Left ventricle myocardium superior (tissue), 1 donor: Measurements from ENCODE around the gene TEX29. TPM values are rescaled to one million over a fixed set of nuclear protein-coding genes. Genes with fewer than 3 reads are reported as not detected.

Experiments
- ATAC-seq: fragments of 200-7000 bp; cut with Tn5 transposase; one replicate; pipeline ENCODE4 v1.9.1; 2020; ENCODE audit warnings: mild to moderate bottlenecking, moderate library complexity
- DNase-seq: peaks from one replicate; pipeline ENCODE4 v3.0.0-alpha.2; 2020
- intact Hi-C: fragments of 100-400 bp; cut with micrococcal nuclease; formaldehyde crosslinking; loops from one replicate; pipeline ENCODE4 v1.11.0; 2022
- long read RNA-seq: library from polyadenylated mRNA; unstranded; transcript quantifications from one replicate; pipeline ENCODE4 v2.0.0, GENCODE V29; 2021
- total RNA-seq: library from RNA; stranded (reverse); fragmentation: NEBNext Ultra II Directional; extraction: Animal tissue kit (Norgen Biotek cat#: 25700); gene quantifications from one replicate; pipeline ENCODE4 v1.2.1, GENCODE V29; 2021
- donor health status: DM: no; HTN: yes; CAD: no; lungs with severe emphysema.

TEX29 gene
- total RNA-seq, result 0.32 TPM
- long read RNA-seq, result 0 reads

DNA sequence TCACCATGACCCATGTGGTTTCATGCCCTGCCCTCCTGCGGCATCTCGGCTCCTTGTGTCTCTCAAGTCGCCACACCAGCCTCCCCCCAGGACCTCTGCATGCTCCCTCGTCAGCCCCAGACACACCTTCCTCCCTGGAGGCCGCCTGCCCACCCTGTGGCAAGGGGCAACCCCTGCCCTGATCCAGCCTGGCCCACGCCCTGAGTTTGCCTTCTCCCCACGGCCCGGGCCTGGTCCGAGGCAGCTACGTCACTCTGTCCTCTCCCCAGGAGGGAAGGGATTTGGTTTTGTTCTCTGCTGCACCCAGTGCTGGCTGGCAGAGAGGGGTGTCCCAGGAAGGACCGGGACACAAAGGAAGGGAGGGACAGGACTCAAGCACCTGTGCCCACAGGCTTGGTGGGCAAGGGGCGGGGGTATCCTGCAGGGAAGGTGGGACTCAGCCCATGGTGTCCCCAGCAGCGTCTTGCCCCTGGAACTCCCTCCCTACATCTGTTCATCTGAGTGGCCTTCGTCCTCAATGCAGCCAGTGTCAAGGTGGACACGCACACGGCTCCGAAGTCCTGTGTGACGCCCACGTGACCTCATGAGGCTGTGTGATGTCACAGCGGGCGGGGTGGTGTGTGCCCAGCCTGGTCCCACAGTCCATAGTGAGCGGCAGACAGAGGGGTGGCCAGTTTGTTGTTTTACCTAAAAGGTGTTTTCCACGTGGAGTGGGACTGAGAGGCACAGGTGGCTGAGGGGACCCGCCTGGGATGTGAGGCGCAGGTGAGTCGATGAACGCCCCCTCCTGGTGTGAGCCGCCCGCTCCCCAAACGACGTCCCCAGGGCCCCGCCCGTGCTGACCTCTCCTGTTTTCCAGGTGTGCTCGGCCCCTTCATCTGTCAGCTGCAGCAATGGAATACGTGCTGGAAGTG is at the start of gene TEX29:
TSS of gene TEX29 (plus strand) at position 645 of the 914 bp plus-strand sequence. CDS start at position 894, 249 bp downstream.
- DNase-seq (no peak), ATAC-seq (no peak)
- intact Hi-C loops, result no loop called here

DNA sequence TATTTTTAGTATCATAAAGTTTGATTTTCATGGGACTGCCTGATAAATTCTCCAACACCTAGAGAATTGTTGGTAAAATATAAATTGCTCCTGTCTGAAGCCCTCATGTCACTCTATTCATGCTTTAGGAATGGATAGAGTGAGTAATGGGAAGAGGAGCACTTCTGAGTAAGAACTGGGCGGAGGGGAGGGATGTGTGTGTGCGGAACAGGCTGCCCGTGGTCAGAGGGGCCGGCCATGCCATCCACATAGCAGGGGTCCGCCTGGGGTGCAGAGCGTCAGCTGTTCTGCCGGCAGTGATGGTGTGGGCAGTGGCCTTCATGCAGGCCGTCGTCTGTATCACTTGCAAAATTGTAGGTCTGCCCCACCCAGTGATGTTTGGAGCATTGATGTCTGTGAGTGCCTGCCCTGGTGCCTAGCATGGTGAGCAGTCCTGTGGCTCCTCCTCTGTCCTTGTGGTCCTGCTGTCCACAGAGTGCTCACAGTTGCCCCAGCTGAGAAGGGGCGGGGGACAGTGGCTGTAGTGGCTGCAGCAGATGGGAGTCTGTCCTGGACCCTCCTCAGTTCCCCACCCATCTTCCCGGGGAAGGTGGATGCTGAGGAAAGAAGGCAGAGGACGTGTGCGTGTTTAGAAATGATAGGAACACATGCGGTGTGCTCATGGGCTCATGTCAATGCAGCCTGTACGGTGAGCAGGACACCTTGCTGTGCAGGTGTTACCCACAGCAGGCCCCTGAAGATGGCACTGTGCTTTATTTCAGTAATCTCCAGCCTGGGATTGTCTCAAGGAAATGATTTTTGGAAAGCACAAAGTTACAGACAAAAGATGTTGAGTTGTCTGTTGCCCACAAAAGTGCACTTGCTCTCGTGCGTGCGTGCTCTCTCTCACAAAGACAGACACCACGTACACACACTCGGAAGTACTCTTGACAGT is 49.4 kb upstream of the TEX29 start:
- no peak for DNase-seq
- intact Hi-C loops, result no loop called here
- ATAC-seq, result no peak

DNA sequence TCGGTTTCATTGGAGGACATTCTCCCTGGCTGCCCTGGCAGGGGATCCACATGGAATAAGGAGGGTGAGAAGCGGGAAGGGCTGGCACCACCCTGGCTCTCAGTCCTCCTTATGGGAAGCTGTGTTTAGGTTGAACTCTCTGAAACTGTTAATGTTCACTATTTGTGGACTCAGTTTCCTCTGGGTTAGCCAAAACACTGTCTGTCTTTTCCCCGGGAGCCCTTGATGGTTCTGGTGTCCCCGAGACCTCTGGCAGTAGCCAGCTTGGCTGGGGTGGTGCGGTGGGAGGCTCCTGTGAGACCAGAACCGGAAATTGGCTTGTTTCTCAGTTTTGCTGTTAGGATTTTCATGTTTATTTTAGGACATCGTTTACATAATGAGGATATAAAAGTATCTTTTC is 48.3 kb upstream of the TEX29 start:
- intact Hi-C loops, result no loop called here
- ATAC-seq, result peak; percentile 29

DNA sequence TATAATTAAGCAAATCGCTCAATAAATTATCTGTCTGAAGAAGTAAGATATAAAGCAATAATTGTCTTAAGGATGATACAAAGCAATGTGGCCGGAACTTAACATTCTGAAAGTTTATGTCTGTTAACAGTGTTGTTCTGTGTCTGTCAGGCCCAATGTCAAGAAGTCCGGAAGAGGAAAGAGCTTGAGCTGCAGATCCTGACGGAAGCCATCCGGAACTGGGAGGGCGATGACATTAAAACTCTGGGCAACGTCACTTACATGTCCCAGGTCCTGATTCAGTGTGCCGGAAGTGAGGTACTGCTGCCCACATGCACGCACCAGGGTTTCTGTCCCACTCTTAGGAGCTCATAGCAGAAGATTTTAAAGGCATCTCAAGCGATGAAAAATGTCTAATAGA is 45.1 kb upstream of the TEX29 start:
- ATAC-seq (no peak), DNase-seq (no peak)
- intact Hi-C loops, result no loop called here

More for the DNA sequence above, 48.3 kb upstream of the TEX29 start:
- no peak for DNase-seq

GRCh38 chr13:111275995-111276618 is 44.3 kb upstream of the TEX29 start:
- intact Hi-C loops, result no loop called here
- ATAC-seq (no peak), DNase-seq (no peak)

DNA sequence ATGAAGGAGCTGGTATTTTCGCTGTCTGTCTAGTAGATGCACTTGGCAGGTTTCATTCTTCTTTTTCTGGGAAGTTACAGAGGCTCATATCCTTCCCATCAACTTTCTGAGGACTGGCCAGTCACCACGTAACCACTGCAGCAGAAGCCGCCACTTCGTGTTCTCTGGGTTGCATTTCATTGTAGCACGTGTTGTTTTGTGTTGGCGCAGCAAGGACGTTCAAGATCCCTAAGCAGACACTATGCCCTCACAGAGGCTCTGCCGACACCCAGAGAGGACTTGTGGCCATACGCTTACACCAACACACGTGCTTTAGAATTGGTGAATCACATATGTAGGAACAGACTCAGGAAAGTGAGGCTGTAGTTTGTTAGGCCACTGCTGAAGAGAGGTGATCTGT is 42.2 kb upstream of the TEX29 start:
- no peak for DNase-seq
- intact Hi-C loops, result no loop called here
- ATAC-seq, result peak; percentile 52

DNA sequence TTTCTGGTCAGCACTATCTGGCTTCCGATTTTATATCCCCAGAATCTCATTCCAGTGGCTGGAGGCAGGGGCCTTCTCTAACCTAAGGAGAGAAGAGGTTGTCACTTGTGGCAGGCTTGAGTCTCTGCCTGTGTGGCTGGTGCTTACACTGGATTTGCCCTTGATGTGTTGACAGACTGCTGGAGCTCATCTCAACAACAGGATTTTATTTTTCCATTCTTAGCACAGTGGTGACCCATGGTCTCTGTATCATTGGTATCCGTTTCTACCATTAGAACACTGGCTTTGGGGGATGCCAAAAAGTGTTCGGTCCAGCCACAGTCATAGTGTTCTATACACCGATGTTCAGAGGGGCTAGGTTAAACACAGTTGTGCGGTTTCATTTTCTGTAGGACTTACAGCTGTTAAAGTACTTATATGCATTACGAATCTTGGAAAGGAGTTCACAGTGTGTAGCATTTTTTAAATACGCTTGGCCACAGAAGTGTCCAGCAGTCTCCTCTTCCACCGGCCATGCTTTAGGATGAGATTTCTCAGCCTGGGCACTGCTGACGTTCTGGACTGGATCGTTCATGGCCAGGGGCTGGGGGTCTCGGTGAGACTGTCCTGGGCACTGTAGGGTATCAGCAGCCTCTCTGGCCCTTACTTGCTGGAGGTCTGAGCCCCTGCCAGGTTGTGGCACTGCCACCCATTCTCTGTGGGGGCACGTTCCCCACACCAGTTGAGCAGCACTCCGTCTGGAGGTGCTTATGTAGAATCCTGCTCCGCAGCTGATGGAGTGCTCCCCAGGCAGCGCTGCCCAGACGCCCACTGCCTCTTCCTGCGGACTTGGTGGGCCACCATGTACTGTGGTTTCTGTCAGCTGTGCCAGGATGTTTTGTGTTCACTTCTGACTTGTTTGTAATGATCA is 41.4 kb upstream of the TEX29 start:
- no peak for DNase-seq
- ATAC-seq, result peak; percentile 85
- intact Hi-C loops, result no loop called here

DNA sequence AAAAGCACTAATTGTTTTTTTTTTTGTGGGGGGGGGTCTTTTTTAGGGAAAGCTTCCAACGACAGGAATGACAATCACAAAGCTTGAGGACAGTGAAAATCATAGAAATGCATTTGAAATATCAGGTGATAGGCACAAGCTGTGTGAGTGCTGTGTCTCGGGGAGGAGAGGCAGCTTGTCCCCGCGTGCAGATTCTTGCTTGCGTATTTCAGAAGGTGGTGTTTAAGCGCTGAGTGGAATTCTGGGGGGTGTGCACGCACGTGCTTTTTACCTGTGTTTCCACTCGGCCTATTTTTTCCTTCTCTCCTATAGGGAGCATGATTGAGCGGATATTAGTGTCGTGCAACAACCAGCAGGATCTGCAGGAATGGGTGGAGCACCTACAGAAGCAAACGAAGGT is 40.2 kb upstream of the TEX29 start:
- intact Hi-C loops, result no loop called here
- ATAC-seq (no peak), DNase-seq (no peak)

GRCh38 chr13:111280681-111281585 is 39.5 kb upstream of the TEX29 start:
- no peak for ATAC-seq
- no peak for DNase-seq
- intact Hi-C loops, result no loop called here

- peak; percentile 49 for ATAC-seq
- intact Hi-C loops, result no loop called here
- no peak for DNase-seq
These were observed 38.6 kb upstream of the TEX29 start for GRCh38 chr13:111281751-111282311.

- intact Hi-C loops, result no loop called here
- ATAC-seq (peak; percentile 35), DNase-seq (no peak)
These were observed 38.0 kb upstream of the TEX29 start for GRCh38 chr13:111282425-111282824.

GRCh38 chr13:111282997-111283396 is 37.4 kb upstream of the TEX29 start:
- intact Hi-C loops, result no loop called here
- ATAC-seq (no peak), DNase-seq (peak; percentile 61)

DNA sequence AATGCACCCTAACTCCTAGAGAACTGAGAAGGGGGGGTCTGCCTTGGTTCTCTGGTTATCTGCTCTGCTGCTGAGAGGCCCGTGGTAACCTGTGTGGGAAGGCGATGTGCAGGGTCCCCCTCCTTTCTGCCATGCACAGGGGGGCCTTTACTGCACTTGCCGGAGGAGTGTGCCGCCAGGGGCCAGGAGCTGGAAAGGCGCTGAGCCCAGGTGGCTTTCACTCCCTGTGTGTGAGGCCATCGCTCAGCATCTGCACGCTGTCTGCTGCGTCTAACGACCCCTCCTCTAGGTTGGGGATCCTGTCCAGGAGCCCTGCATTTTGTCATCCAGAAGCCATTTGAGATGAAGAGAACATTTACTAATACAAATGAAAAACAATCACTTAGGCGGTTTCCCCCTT is 37.0 kb upstream of the TEX29 start:
- DNase-seq (no peak), ATAC-seq (no peak)
- intact Hi-C loops, result no loop called here

GRCh38 chr13:111283991-111284390 is 36.5 kb upstream of the TEX29 start:
- DNase-seq, result no peak
- ATAC-seq, result no peak
- intact Hi-C loops, result no loop called here

- DNase-seq (no peak), ATAC-seq (no peak)
- intact Hi-C loops, result no loop called here
These were observed 35.9 kb upstream of the TEX29 start for GRCh38 chr13:111284565-111284964.

DNA sequence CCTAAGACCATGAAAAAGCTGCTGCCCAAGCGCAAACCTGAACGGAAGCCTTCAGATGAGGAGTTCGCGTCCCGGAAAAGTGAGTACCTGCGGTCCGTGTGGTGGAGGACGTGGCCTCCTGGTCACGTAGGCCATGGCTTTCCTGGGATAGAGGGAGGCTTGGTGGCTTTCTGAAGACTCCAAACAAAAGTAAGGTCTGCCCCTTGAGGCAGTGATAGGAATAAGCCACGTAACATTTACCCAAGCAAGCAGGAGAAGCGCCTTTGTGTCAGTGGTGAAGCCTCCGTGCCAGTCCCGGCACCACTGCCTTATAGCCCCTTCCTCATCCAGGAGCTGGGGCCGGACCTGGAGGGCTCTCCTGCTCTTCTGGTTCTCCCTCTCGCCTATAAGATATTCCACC is 34.3 kb upstream of the TEX29 start:
- intact Hi-C loops, result no loop called here
- ATAC-seq, result no peak
- no peak for DNase-seq

DNA sequence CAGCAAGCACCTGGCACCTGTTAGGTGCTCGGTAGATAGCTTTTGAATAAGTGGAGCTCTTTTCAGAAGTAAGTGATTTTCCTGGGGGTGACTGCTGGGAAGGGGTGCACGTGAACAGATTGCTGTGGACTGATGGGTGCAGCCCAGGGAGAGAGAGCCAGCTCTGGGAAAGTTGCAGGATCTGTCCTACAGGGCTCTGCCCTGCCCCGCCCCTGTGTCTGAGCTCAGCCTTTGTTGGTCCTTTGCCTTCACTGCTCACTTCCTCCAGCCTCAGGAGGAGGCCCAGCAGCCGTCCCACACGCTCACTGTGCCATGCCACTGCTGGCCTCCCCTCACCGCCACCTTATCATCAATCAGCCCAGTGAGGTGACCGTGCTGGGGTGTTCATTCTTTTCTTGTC is 33.7 kb upstream of the TEX29 start:
- intact Hi-C loops, result no loop called here

More for the DNA sequence above, 33.7 kb upstream of the TEX29 start:
- no peak for DNase-seq
- no peak for ATAC-seq
